Neural cell (in vitro differentiated cells): ENCODE results near the gene SLCO3A1.

Experiments used
- CTCF ChIP-seq: fragments of 450-650 bp; IDR thresholded peaks from 2 replicates; pipeline ENCODE4 v1.5.1; 2014; ENCODE audit warnings: antibody characterized with exemption, mild to moderate bottlenecking, moderate library complexity; ENCODE audit not compliant: poor library complexity, severe bottlenecking
- EP300 ChIP-seq: fragments of 450-650 bp; conservative IDR thresholded peaks from 2 replicates; pipeline ENCODE4 v1.6.1; 2014; ENCODE audit warnings: antibody characterized with exemption, mild to moderate bottlenecking, moderate library complexity; ENCODE audit not compliant: poor library complexity, severe bottlenecking
- EZH2 ChIP-seq: fragments of 200-600, 300-800 bp; shearing (Covaris generic), sonication (generic); IDR thresholded peaks from 2 replicates; pipeline ENCODE4 v1.6.1; 2014; ENCODE audit warnings: antibody characterized with exemption, low read length, borderline replicate concordance, mild to moderate bottlenecking; ENCODE audit not compliant: insufficient read depth, poor library complexity, severe bottlenecking
- POLR2AphosphoS5 ChIP-seq: IDR thresholded peaks from 2 replicates; pipeline ENCODE4 v1.6.1; 2012
- RAD21 ChIP-seq: fragments of 450-650 bp; conservative IDR thresholded peaks from 2 replicates; pipeline ENCODE4 v1.6.1; 2014; ENCODE audit warnings: antibody characterized with exemption, mild to moderate bottlenecking, moderate library complexity

GRCh38 chr15:91874992-91875660, 21.6 kb downstream of the SLCO3A1 start:
- TF ChIP-seq CTCF (no peak), RAD21 (no peak), EP300 (no peak), POLR2AphosphoS5 (no peak), EZH2 (no peak)
